ENCODE measurements around the gene FKRP. TPM values are rescaled to one million over a fixed set of nuclear protein-coding genes. Genes with fewer than 3 reads are reported as not detected.

The FKRP gene
- total and polyA plus RNA-seq, 2 donors (not counting 1 experiment from before 2014, with no cell fraction given), result 11.8 to 12.2 TPM

DNA sequence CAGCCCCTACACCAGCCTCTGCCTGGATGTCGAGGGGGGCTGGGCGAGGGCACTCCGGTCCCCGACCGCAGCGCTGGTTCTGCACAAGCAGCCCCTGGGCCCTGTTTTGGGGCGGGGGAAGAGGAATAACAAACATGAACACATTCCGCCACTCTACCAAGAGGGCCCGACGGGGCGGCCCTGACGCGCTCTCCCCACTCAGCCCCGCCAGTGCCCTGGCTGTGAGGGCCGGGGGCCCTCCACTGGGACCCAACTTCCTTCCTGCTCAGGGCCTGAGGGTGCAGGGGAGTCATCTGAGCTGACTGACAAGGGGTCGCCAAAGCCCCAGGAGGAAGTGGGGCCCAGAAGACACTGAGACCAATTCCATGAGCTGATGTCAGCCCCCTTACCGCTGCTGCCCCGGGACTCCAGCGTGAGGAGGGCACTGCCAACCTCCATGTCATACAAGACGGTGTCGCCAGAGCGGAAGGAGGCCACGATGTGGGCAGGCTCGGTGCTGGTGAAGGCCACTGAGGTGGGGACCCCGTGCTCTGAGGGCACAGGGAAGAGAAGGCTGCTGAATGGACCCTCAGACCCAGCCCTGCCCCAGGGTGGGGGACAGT, 23.3 kb upstream of the FKRP start:
- Histone ChIP-seq H3K4me2 (ENCODE audit: extremely low read depth, insufficient read depth, low read length) (no peak overlapping the region), H3K36me3 (ENCODE audit: control insufficient read depth, insufficient read depth, low read length) (peaks cover 47% of the 10 kb centered on the region), H3K27ac (ENCODE audit: insufficient read depth, low read length) (no peak overlapping the region), H3K27me3 (ENCODE audit: control insufficient read depth, insufficient read depth, low read length) (no peaks in the 10 kb centered on the region), H3K4me3 (replicated peaks in 1 of 4; ENCODE audit: control extremely low read depth in 1 of 4, insufficient read depth in 1 of 4, low read depth in 3 of 4, low read length in 4 of 4) (no peak overlapping the region), H3K9me3 (ENCODE audit: control insufficient read depth, insufficient read depth, low read depth, low read length) (no peaks in the 10 kb centered on the region), H3K79me2 (ENCODE audit: control insufficient read depth, insufficient read depth, low read length) (no peaks in the 10 kb centered on the region), H4K20me1 (ENCODE audit: control insufficient read depth, extremely low read depth, insufficient read depth, low read length) (no peaks in the 10 kb centered on the region), H3K9ac (ENCODE audit: insufficient read depth, low read length) (no peak overlapping the region), H3K4me1 (ENCODE audit: control insufficient read depth, extremely low read depth, insufficient read depth, low read length) (no peaks in the 10 kb centered on the region), H2AFZ (ENCODE audit: low read length) (no peak overlapping the region)
- TF ChIP-seq EZH2 (IDR thresholded peaks at IDR 0.05; ENCODE audit: low read length, missing control alignments), result no peak
- TF ChIP-seq, protein P1, sequence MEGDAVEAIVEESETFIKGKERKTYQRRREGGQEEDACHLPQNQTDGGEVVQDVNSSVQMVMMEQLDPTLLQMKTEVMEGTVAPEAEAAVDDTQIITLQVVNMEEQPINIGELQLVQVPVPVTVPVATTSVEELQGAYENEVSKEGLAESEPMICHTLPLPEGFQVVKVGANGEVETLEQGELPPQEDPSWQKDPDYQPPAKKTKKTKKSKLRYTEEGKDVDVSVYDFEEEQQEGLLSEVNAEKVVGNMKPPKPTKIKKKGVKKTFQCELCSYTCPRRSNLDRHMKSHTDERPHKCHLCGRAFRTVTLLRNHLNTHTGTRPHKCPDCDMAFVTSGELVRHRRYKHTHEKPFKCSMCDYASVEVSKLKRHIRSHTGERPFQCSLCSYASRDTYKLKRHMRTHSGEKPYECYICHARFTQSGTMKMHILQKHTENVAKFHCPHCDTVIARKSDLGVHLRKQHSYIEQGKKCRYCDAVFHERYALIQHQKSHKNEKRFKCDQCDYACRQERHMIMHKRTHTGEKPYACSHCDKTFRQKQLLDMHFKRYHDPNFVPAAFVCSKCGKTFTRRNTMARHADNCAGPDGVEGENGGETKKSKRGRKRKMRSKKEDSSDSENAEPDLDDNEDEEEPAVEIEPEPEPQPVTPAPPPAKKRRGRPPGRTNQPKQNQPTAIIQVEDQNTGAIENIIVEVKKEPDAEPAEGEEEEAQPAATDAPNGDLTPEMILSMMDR (conservative IDR thresholded peaks at IDR 0.05 in 1 of 2, IDR thresholded peaks at IDR 0.05 in 1 of 2; ENCODE audit: low read depth in 1 of 2, low read length in 2 of 2), result no peak
- DNase-seq (ENCODE audit: low read depth in 2 of 2), result no peak

DNA sequence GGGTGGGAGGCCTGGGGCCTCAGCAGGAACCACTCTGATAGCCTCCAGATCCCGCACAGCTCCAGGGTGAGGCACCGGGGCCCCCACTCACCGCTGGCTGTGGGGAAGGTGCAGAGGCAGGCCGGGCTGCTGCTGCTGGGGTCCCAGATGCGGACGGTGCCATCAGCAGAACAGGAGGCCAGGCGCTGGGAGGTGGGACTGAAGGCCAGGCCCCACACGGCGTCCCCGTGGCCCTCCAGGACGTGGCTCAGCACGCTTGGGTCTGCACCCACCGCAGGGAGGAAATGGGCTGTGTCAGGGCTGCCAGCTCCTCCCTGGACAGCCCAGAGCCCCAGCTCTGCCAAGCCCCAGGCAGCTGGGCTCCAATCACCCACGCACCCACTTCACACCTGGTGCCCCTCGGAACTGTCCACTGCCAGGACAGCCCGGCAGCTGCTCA, 22.8 kb upstream of the FKRP start:
- Histone ChIP-seq H3K27ac (ENCODE audit: insufficient read depth, low read length) (no peak overlapping the region), H2AFZ (ENCODE audit: low read length) (no peak overlapping the region), H3K27me3 (ENCODE audit: control insufficient read depth, insufficient read depth, low read length) (no peaks in the 10 kb centered on the region), H3K9ac (ENCODE audit: insufficient read depth, low read length) (no peak overlapping the region), H4K20me1 (ENCODE audit: control insufficient read depth, extremely low read depth, insufficient read depth, low read length) (no peaks in the 10 kb centered on the region), H3K4me2 (ENCODE audit: extremely low read depth, insufficient read depth, low read length) (no peak overlapping the region), H3K4me1 (ENCODE audit: control insufficient read depth, extremely low read depth, insufficient read depth, low read length) (no peaks in the 10 kb centered on the region), H3K4me3 (replicated peaks in 1 of 4; ENCODE audit: control extremely low read depth in 1 of 4, insufficient read depth in 1 of 4, low read depth in 3 of 4, low read length in 4 of 4) (no peak overlapping the region), H3K79me2 (ENCODE audit: control insufficient read depth, insufficient read depth, low read length) (no peaks in the 10 kb centered on the region), H3K36me3 (ENCODE audit: control insufficient read depth, insufficient read depth, low read length) (peaks cover 49% of the 10 kb centered on the region), H3K9me3 (ENCODE audit: control insufficient read depth, insufficient read depth, low read depth, low read length) (no peaks in the 10 kb centered on the region)
- TF ChIP-seq, protein P1 (conservative IDR thresholded peaks at IDR 0.05 in 1 of 2, IDR thresholded peaks at IDR 0.05 in 1 of 2; ENCODE audit: low read depth in 1 of 2, low read length in 2 of 2), result no peak
- TF ChIP-seq EZH2 (IDR thresholded peaks at IDR 0.05; ENCODE audit: low read length, missing control alignments), result no peak
- no peak for DNase-seq (ENCODE audit: low read depth in 2 of 2)

DNA sequence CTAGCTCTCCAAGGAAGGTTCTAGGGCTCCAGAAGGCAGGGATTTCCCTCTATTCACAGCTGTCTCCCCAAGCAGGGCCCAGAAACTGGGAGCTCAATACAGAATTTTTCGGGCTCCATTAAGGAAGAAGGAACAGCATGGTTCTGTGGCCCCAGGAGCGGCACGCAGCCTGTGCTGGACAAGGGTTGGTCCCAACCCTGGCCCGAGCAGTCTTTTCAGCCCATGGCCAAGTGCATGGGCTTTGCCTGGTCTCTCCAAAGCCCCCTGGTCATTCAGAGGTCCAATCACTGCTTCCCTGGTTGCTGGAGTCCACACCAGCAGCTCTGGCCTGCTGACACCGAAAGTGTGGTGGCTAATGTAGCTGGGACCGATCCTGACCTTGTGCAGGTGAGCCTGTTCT, 22.4 kb upstream of the FKRP start:
- no peak for DNase-seq (ENCODE audit: low read depth in 2 of 2)
- peaks cover 2% of the 10 kb centered on the region for H3K79me2 ChIP-seq (ENCODE audit: control insufficient read depth, insufficient read depth, low read length)
- no peak overlapping the region for H3K4me3 ChIP-seq (replicated peaks in 1 of 4; ENCODE audit: control extremely low read depth in 1 of 4, insufficient read depth in 1 of 4, low read depth in 3 of 4, low read length in 4 of 4)
- no peaks in the 10 kb centered on the region for H3K9me3 ChIP-seq (ENCODE audit: control insufficient read depth, insufficient read depth, low read depth, low read length)
- no peak overlapping the region for H3K27ac ChIP-seq (ENCODE audit: insufficient read depth, low read length)
- no peaks in the 10 kb centered on the region for H3K27me3 ChIP-seq (ENCODE audit: control insufficient read depth, insufficient read depth, low read length)
- H3K9ac ChIP-seq (ENCODE audit: insufficient read depth, low read length), result no peak overlapping the region
- no peaks in the 10 kb centered on the region for H4K20me1 ChIP-seq (ENCODE audit: control insufficient read depth, extremely low read depth, insufficient read depth, low read length)
- peaks cover 49% of the 10 kb centered on the region for H3K36me3 ChIP-seq (ENCODE audit: control insufficient read depth, insufficient read depth, low read length)
- no peak for TF ChIP-seq EZH2 (IDR thresholded peaks at IDR 0.05; ENCODE audit: low read length, missing control alignments)
- TF ChIP-seq, protein P1 (conservative IDR thresholded peaks at IDR 0.05 in 1 of 2, IDR thresholded peaks at IDR 0.05 in 1 of 2; ENCODE audit: low read depth in 1 of 2, low read length in 2 of 2), result no peak
- H2AFZ ChIP-seq (ENCODE audit: low read length), result no peak overlapping the region
- H3K4me1 ChIP-seq (ENCODE audit: control insufficient read depth, extremely low read depth, insufficient read depth, low read length), result no peaks in the 10 kb centered on the region
- no peak overlapping the region for H3K4me2 ChIP-seq (ENCODE audit: extremely low read depth, insufficient read depth, low read length)
